Measurements from ENCODE around the gene WDR4.
"Not testable (repeated sequence)": the region's sequence is repeated elsewhere in the genome, so short reads cannot be mapped to it uniquely, and the experiment has no call there.

WDR4 gene

GRCh38 chr21:42911920-42912319 lies 32.6 kb upstream of the WDR4 start:
- not testable (repeated sequence) for H3K4me3 ChIP-seq (ENCODE audit: low read length); H3K27me3 ChIP-seq (ENCODE audit: control insufficient read depth, insufficient read depth, low read length); H3K9me3 ChIP-seq (ENCODE audit: control insufficient read depth, insufficient read depth, low read length); H3K36me3 ChIP-seq (ENCODE audit: control insufficient read depth, insufficient read depth, low read length); H3K27ac ChIP-seq (ENCODE audit: low read length); H3K4me1 ChIP-seq (ENCODE audit: control insufficient read depth, insufficient read depth, low read length); DNase-seq (ENCODE audit: low read depth, low spot score)
- no CpG with 5 or more reads among the region's 6 CpGs for WGBS (ENCODE audit: insufficient coverage, insufficient read length)

GRCh38 chr21:42908484-42908883 lies 29.1 kb upstream of the WDR4 start:
- not testable (repeated sequence) for H3K27ac ChIP-seq (ENCODE audit: low read length)

DNA sequence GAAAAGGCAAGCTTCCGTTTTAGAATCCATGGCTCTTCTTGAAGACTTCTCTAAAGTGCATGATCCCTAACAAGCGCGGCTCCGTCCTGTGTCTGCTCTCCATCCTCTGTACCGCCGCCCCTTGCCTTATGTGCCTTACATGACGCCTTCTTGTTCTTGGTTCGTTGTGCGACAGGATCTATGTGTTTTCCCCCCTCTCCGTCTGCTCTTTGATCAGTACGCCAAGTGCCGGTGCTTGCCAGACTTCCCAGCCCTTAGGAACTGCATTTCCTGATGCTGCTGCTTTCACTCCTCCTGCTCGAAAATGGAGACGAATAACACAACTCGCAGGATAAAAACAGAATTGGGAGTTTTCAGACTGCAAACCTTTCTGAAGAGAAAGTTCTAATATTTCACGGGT lies 26.9 kb upstream of the WDR4 start:
- Histone ChIP-seq H3K9me3 (ENCODE audit: control insufficient read depth, insufficient read depth, low read length) (0 out of 2 replicates have a peak, but pooled peaks cover 2% of the 10 kb centered on the region), H3K36me3 (ENCODE audit: control insufficient read depth, insufficient read depth, low read length) (peaks cover 23% of the 10 kb centered on the region; the same call in 1 of the 2 replicates), H3K4me1 (ENCODE audit: control insufficient read depth, insufficient read depth, low read length) (no peaks in the 10 kb centered on the region), H3K4me3 (ENCODE audit: low read length) (no peak overlapping the region), H3K27me3 (ENCODE audit: control insufficient read depth, insufficient read depth, low read length) (no peaks in the 10 kb centered on the region), H3K27ac (ENCODE audit: low read length) (no peak overlapping the region)
- WGBS (ENCODE audit: insufficient coverage, insufficient read length): no CpG with 5 or more reads among the region's 16 CpGs
- DNase-seq (ENCODE audit: low read depth, low spot score): no peak

More at GRCh38 chr21:42908484-42908883, 29.1 kb upstream of the WDR4 start:
- H3K4me3 ChIP-seq (ENCODE audit: low read length); H3K27me3 ChIP-seq (ENCODE audit: control insufficient read depth, insufficient read depth, low read length); H3K9me3 ChIP-seq (ENCODE audit: control insufficient read depth, insufficient read depth, low read length); H3K4me1 ChIP-seq (ENCODE audit: control insufficient read depth, insufficient read depth, low read length); DNase-seq (ENCODE audit: low read depth, low spot score): not testable (repeated sequence)
- WGBS (ENCODE audit: insufficient coverage, insufficient read length): no CpG with 5 or more reads among the region's 9 CpGs
- peaks cover 20% of the 10 kb centered on the region; the same call in 1 of the 2 replicates for H3K36me3 ChIP-seq (ENCODE audit: control insufficient read depth, insufficient read depth, low read length)

DNA sequence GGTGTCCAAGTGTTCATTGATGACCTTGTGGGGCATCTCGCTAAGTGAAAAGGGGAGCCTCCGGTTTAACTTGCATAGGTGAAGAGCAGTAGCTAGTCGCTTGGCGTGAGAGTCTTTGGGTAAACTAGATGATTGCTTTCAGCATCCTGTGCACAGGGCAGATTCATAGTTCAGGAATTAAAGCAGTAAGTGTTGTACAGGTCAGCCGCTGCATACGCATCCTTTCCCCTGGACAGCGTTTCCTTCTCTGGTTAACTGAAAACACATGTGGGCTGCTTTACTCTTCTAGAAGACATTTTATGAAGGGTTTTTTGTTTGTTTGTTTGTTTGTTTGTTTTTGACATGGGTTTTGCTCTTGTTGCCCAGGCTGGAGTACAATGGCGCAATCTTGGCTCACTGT lies 25.9 kb upstream of the WDR4 start:
- Histone ChIP-seq H3K27ac (ENCODE audit: low read length) (no peak overlapping the region), H3K9me3 (ENCODE audit: control insufficient read depth, insufficient read depth, low read length) (0 out of 2 replicates have a peak, but pooled peaks cover 2% of the 10 kb centered on the region), H3K36me3 (ENCODE audit: control insufficient read depth, insufficient read depth, low read length) (peaks cover 23% of the 10 kb centered on the region; the same call in 1 of the 2 replicates), H3K4me1 (ENCODE audit: control insufficient read depth, insufficient read depth, low read length) (no peaks in the 10 kb centered on the region), H3K27me3 (ENCODE audit: control insufficient read depth, insufficient read depth, low read length) (no peaks in the 10 kb centered on the region), H3K4me3 (ENCODE audit: low read length) (no peak overlapping the region)
- no peak for DNase-seq (ENCODE audit: low read depth, low spot score)
- no CpG with 5 or more reads among the region's 8 CpGs for WGBS (ENCODE audit: insufficient coverage, insufficient read length)

DNA sequence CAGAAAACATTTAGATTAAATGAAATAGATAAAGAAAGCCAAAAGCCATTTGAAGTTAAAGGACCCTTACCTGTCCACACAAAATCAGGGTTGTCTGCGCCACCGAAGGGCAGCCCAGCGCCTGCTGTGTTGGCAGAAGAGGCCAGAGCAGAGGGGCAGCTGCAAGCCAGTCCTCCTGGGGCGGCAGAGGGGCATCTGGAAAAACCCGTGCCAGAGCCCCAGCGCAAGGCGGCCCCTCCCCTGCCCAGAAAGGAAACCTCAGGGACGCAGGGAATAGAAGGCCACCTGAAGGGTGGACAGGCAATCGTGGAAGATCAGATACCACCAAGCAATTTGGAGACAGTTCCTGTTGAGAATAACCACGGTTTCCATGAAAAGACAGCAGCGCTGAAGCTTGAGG lies 24.5 kb upstream of the WDR4 start:
- Histone ChIP-seq H3K27ac (ENCODE audit: low read length) (no peak overlapping the region), H3K36me3 (ENCODE audit: control insufficient read depth, insufficient read depth, low read length) (peaks cover 22% of the 10 kb centered on the region; the same call in 1 of the 2 replicates), H3K9me3 (ENCODE audit: control insufficient read depth, insufficient read depth, low read length) (0 out of 2 replicates have a peak, but pooled peaks cover 2% of the 10 kb centered on the region), H3K4me1 (ENCODE audit: control insufficient read depth, insufficient read depth, low read length) (no peaks in the 10 kb centered on the region), H3K4me3 (ENCODE audit: low read length) (no peak overlapping the region), H3K27me3 (ENCODE audit: control insufficient read depth, insufficient read depth, low read length) (no peaks in the 10 kb centered on the region)
- DNase-seq (ENCODE audit: low read depth, low spot score): no peak
- WGBS (ENCODE audit: insufficient coverage, insufficient read length): no CpG with 5 or more reads among the region's 11 CpGs

- H3K27me3 ChIP-seq (ENCODE audit: control insufficient read depth, insufficient read depth, low read length): no peaks in the 10 kb centered on the region
- H3K27ac ChIP-seq (ENCODE audit: low read length): no peak overlapping the region
- no peak overlapping the region for H3K4me3 ChIP-seq (ENCODE audit: low read length)
- no peaks in the 10 kb centered on the region for H3K4me1 ChIP-seq (ENCODE audit: control insufficient read depth, insufficient read depth, low read length)
- H3K36me3 ChIP-seq (ENCODE audit: control insufficient read depth, insufficient read depth, low read length): peaks cover 13% of the 10 kb centered on the region; the same call in 1 of the 2 replicates
- no CpG with 5 or more reads among the region's 4 CpGs for WGBS (ENCODE audit: insufficient coverage, insufficient read length)
- H3K9me3 ChIP-seq (ENCODE audit: control insufficient read depth, insufficient read depth, low read length): no peaks in the 10 kb centered on the region
- no peak for DNase-seq (ENCODE audit: low read depth, low spot score)
Measured at GRCh38 chr21:42900446-42900845, 21.1 kb upstream of the WDR4 start.

- WGBS (ENCODE audit: insufficient coverage, insufficient read length): no CpG with 5 or more reads among the region's 87 CpGs
- H3K27me3 ChIP-seq (ENCODE audit: control insufficient read depth, insufficient read depth, low read length): no peaks in the 10 kb centered on the region
- no peak within 1 kb of the TSS for H3K27ac ChIP-seq (ENCODE audit: low read length)
- H3K36me3 ChIP-seq (ENCODE audit: control insufficient read depth, insufficient read depth, low read length): no peaks in the 10 kb centered on the region
- H3K9me3 ChIP-seq (ENCODE audit: control insufficient read depth, insufficient read depth, low read length): no peaks in the 10 kb centered on the region
- no peaks in the 10 kb centered on the region for H3K4me1 ChIP-seq (ENCODE audit: control insufficient read depth, insufficient read depth, low read length)
- peak within 1 kb of the TSS; percentile 98 for H3K4me3 ChIP-seq (ENCODE audit: low read length)
- peak; percentile 91 for DNase-seq (ENCODE audit: low read depth, low spot score)
Measured at GRCh38 chr21:42892931-42893755, 13.8 kb upstream of the WDR4 start, which contains the start of gene NDUFV3. NDUFV3 (plus strand) TSS chr21:42893309; CDS start chr21:42893334, 25 bp downstream.

GRCh38 chr21:42892582-42892930 lies 13.2 kb upstream of the WDR4 start:
- Histone ChIP-seq H3K4me3 (ENCODE audit: low read length) (peak overlapping the region; percentile 38; the same call in 1 of the 2 replicates), H3K36me3 (ENCODE audit: control insufficient read depth, insufficient read depth, low read length) (no peaks in the 10 kb centered on the region), H3K27me3 (ENCODE audit: control insufficient read depth, insufficient read depth, low read length) (no peaks in the 10 kb centered on the region), H3K27ac (ENCODE audit: low read length) (no peak overlapping the region), H3K4me1 (ENCODE audit: control insufficient read depth, insufficient read depth, low read length) (no peaks in the 10 kb centered on the region), H3K9me3 (ENCODE audit: control insufficient read depth, insufficient read depth, low read length) (no peaks in the 10 kb centered on the region)
- no CpG with 5 or more reads among the region's 18 CpGs for WGBS (ENCODE audit: insufficient coverage, insufficient read length)
- no peak for DNase-seq (ENCODE audit: low read depth, low spot score)

- H3K27me3 ChIP-seq (ENCODE audit: control insufficient read depth, insufficient read depth, low read length): no peaks in the 10 kb centered on the region
- no peak overlapping the region for H3K4me3 ChIP-seq (ENCODE audit: low read length)
- WGBS (ENCODE audit: insufficient coverage, insufficient read length): no CpG with 5 or more reads among the region's 5 CpGs
- no peak for DNase-seq (ENCODE audit: low read depth, low spot score)
- H3K4me1 ChIP-seq (ENCODE audit: control insufficient read depth, insufficient read depth, low read length): peaks cover 1% of the 10 kb centered on the region; the same call in 1 of the 2 replicates
- H3K9me3 ChIP-seq (ENCODE audit: control insufficient read depth, insufficient read depth, low read length): no peaks in the 10 kb centered on the region
- H3K36me3 ChIP-seq (ENCODE audit: control insufficient read depth, insufficient read depth, low read length): no peaks in the 10 kb centered on the region
- no peak overlapping the region for H3K27ac ChIP-seq (ENCODE audit: low read length)
Measured at GRCh38 chr21:42887326-42887725, 8.0 kb upstream of the WDR4 start.

DNA sequence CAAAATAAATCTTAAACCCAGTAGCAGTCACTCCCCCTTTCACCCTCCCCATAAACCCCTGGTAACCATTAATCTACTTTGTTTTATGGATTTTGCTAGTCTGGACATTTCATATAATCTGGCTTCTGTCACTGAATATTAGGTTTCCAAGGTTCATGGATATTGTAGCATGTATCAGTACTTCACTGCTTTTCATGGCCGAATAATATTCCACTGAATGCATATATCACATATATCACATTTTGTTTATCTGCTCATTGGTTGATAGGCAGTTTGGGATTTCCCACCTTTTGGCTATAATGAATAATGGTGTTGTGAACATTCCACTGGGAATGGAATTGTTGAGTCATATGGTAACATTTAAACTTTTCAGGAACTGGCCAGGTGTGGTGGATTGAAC lies 4.6 kb upstream of the WDR4 start:
- DNase-seq (ENCODE audit: low read depth, low spot score): no peak
- H3K27ac ChIP-seq (ENCODE audit: low read length): no peak overlapping the region
- no peak overlapping the region for H3K4me3 ChIP-seq (ENCODE audit: low read length)
- H3K36me3 ChIP-seq (ENCODE audit: control insufficient read depth, insufficient read depth, low read length): no peaks in the 10 kb centered on the region
- H3K4me1 ChIP-seq (ENCODE audit: control insufficient read depth, insufficient read depth, low read length): peaks cover 1% of the 10 kb centered on the region; the same call in 1 of the 2 replicates
- no peaks in the 10 kb centered on the region for H3K27me3 ChIP-seq (ENCODE audit: control insufficient read depth, insufficient read depth, low read length)
- no peaks in the 10 kb centered on the region for H3K9me3 ChIP-seq (ENCODE audit: control insufficient read depth, insufficient read depth, low read length)
- no CpG with 5 or more reads among the region's 1 CpG for WGBS (ENCODE audit: insufficient coverage, insufficient read length)
